Lower leg skin (tissue), 3 donors: ENCODE results near the gene HECTD4.
"Not testable (repeated sequence)": the region's sequence is repeated elsewhere in the genome, so short reads cannot be mapped to it uniquely, and the experiment has no call there.

Experiments
- CTCF ChIP-seq, 3 donors: fragments of 450-650 bp; IDR thresholded peaks; one replicate each; pipeline ENCODE4 v1.5.1; 2016; ENCODE audit warnings: antibody characterized with exemption in 3 of 3, mild to moderate bottlenecking in 3 of 3, moderate library complexity in 2 of 3
- POLR2A ChIP-seq, 2 donors: fragments of 450-650 bp; IDR thresholded peaks; one replicate each; pipeline ENCODE4 v1.6.1; 2016 to 2017; ENCODE audit warnings: antibody characterized with exemption in 2 of 2, mild to moderate bottlenecking in 1 of 2, moderate library complexity in 1 of 2

GRCh38 chr12:112348926-112349325 is 33.3 kb downstream of the HECTD4 start:
- not testable (repeated sequence) for TF ChIP-seq POLR2A, CTCF (IDR thresholded peaks at IDR 0.05)
